ENCODE data around the gene USP28. TPM values are rescaled to one million over a fixed set of nuclear protein-coding genes. Genes with fewer than 3 reads are reported as not detected.

Gene USP28, protein sequence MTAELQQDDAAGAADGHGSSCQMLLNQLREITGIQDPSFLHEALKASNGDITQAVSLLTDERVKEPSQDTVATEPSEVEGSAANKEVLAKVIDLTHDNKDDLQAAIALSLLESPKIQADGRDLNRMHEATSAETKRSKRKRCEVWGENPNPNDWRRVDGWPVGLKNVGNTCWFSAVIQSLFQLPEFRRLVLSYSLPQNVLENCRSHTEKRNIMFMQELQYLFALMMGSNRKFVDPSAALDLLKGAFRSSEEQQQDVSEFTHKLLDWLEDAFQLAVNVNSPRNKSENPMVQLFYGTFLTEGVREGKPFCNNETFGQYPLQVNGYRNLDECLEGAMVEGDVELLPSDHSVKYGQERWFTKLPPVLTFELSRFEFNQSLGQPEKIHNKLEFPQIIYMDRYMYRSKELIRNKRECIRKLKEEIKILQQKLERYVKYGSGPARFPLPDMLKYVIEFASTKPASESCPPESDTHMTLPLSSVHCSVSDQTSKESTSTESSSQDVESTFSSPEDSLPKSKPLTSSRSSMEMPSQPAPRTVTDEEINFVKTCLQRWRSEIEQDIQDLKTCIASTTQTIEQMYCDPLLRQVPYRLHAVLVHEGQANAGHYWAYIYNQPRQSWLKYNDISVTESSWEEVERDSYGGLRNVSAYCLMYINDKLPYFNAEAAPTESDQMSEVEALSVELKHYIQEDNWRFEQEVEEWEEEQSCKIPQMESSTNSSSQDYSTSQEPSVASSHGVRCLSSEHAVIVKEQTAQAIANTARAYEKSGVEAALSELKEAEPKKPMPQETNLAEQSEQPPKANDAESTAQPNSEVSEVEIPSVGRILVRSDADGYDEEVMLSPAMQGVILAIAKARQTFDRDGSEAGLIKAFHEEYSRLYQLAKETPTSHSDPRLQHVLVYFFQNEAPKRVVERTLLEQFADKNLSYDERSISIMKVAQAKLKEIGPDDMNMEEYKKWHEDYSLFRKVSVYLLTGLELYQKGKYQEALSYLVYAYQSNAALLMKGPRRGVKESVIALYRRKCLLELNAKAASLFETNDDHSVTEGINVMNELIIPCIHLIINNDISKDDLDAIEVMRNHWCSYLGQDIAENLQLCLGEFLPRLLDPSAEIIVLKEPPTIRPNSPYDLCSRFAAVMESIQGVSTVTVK
- total RNA-seq (2022; extraction: Qiagen RNA extraction) = 13.7 to 24.1 TPM (median 16.7 TPM) in 5 replicates

DNA sequence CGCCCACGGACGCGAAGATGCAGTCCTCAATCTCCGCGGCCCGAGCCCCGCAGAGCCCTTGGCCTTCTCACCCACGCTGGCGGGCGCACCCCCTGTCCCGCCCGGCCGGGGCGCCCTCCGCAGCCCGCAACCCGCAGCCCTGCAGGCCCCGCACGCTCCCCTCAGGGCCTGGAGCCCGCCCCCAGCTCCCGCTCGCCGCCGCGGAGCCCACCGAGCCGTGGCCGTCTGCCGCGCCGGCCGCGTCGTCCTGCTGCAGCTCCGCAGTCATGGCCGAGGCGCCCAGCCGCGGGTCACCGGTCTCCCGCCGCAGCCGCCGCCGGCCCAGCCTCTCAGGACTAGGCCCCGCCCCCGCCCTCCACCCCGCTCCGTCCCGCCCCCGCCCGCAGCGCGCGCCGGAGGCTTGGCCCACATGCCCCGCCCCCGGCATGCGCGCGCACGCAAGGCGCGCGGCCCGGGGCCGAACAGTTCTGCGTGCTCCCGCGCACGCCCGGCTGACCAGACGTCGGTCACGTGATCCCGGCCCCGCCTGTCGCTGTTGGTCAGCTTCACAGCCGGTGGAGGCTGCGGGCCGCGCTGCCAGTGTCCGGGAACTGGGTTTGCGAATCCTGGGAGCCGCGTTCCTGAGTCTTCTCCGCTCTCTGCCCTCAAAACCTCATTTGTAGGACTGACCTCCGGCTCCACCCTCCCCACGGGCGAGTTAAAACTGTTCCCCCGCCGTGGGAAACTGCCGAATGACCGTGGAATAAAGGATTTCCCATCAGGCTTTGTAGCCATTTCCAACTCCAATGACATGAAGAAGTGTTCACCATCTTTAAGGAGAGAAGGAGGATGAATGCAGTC lies at the start of gene USP28:
Gene USP28 (minus strand): TSS at position 339 of the 840 bp plus-strand sequence. CDS start 71 bp downstream, at position 268.

GRCh38 chr11:113904379-113905101 lies 29.2 kb upstream of the USP28 start, which contains the start of gene HTR3B:
TSS of gene HTR3B (plus strand) at chr11:113904796. CDS start at chr11:113904934, 138 bp downstream.

GRCh38 chr11:113779496-113779895 lies 95.9 kb downstream of the USP28 start, which contains the start of gene CLDN25:
TSS of gene CLDN25 (plus strand) at chr11:113779796. CDS start at chr11:113779796, 0 bp downstream.

DNA sequence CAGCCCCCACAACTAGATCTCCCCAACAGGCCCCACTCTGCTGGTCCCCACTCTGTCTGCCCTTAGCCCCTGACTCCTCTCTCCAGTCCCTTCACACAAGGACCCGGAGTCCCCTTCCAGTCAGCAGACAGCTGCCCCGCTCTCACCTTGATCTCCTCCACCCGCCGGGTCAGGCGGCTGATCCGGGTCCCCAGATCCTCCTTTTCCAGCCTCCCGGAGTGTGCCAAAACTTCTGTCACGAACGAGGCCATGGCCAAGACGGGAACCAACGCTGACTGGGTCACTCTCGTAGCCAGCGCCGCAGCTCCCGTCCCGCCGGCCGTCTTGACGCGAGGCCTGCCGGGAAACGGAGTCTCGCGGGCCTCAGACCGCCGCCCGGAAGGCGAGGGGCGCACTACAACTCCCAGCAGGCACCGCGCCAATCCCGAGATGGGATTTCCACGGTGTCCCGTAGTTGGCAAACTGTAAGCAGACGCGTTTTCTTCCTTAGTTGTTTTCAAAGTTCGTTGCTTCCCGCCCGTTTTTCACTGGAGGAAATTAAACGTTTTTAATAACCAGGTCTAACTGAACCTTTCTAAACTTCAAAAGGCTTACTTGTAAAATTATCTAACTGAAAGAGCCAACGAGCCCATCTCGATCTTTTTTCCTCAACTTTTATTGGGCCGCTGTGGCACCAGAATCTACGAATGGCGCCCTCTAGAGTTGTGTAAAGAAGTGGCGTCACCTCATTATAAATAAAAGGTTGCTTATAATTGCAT lies 101.8 kb downstream of the USP28 start, which contains the start of gene ZW10:
Gene ZW10 (minus strand): TSS at position 277 of the 758 bp plus-strand sequence. CDS start 26 bp downstream, at position 251.

Other genes with a start within 250 kb of the USP28 start
- 0.07 to 0.15 TPM (median 0.08 TPM) in 5 replicates for gene TMPRSS5, start 169.3 kb downstream of the USP28 start, total RNA-seq (2022; extraction: Qiagen RNA extraction)
- 11.9 to 15.6 TPM (median 12.7 TPM) in 5 replicates for gene ZW10, start 101.9 kb downstream of the USP28 start, total RNA-seq (2022; extraction: Qiagen RNA extraction)
- gene CLDN25, start 95.8 kb downstream of the USP28 start, total RNA-seq (2022; extraction: Qiagen RNA extraction) = not detected in 5 replicates
- not detected in 5 replicates for gene HTR3B, start 29.2 kb upstream of the USP28 start, total RNA-seq (2022; extraction: Qiagen RNA extraction)
- gene HTR3A, start 99.5 kb upstream of the USP28 start, total RNA-seq (2022; extraction: Qiagen RNA extraction) = not detected in 5 replicates
- 0.82 to 1.7 TPM (median 1.0 TPM) in 5 replicates for gene ZBTB16, start 184.1 kb upstream of the USP28 start, total RNA-seq (2022; extraction: Qiagen RNA extraction)

All from A549 treated with Hydrocortisone at 1 μM for 4 hours (cell line).